ENCODE data around the gene ACAA1. TPM values are rescaled to one million over a fixed set of nuclear protein-coding genes. Genes with fewer than 3 reads are reported as not detected.
"Not testable (repeated sequence)": the region's sequence is repeated elsewhere in the genome, so short reads cannot be mapped to it uniquely, and the experiment has no call there.

Gene ACAA1
- total RNA-seq, 2 donors from 2014 or later, result 177 to 186 TPM

- intact Hi-C loops (cut with DNase I, micrococcal nuclease), result no loop called here
- ATAC-seq (no peak), DNase-seq (no peak)
Observed at GRCh38 chr3:38089163-38089562, 47.8 kb downstream of the ACAA1 start.

- intact Hi-C loops (cut with DNase I, micrococcal nuclease), result no loop called here
- ATAC-seq (no peak), DNase-seq (no peak)
Observed at GRCh38 chr3:38088126-38089078, 48.5 kb downstream of the ACAA1 start.

- DNase-seq; intact Hi-C loops (cut with DNase I, micrococcal nuclease): not testable (repeated sequence)
Observed at GRCh38 chr3:38087278-38087677, 49.6 kb downstream of the ACAA1 start.

GRCh38 chr3:38086496-38086895 lies 50.4 kb downstream of the ACAA1 start:
- DNase-seq, result no peak
- intact Hi-C loops (cut with DNase I, micrococcal nuclease), result no loop called here
- ATAC-seq, result no peak

More at GRCh38 chr3:38087278-38087677, 49.6 kb downstream of the ACAA1 start:
- ATAC-seq, result not testable (repeated sequence)

- no peak for ATAC-seq
- DNase-seq, result no peak
- intact Hi-C loops (cut with DNase I, micrococcal nuclease), result no loop called here
Observed at GRCh38 chr3:38085943-38086324, 51.0 kb downstream of the ACAA1 start.

- intact Hi-C loops (cut with DNase I, micrococcal nuclease), result no loop called here
- DNase-seq (no peak), ATAC-seq (no peak)
Observed at GRCh38 chr3:38085311-38085942, 51.5 kb downstream of the ACAA1 start.

GRCh38 chr3:38084334-38085310 lies 52.3 kb downstream of the ACAA1 start:
- no peak for ATAC-seq

GRCh38 chr3:38083871-38084333 lies 53.0 kb downstream of the ACAA1 start:
- ATAC-seq (no peak), DNase-seq (no peak)
- intact Hi-C loops (cut with DNase I, micrococcal nuclease), result no loop called here

More at GRCh38 chr3:38084334-38085310, 52.3 kb downstream of the ACAA1 start:
- DNase-seq, result no peak
- intact Hi-C loops (cut with DNase I, micrococcal nuclease), result no loop called here

GRCh38 chr3:38083254-38083653 lies 53.7 kb downstream of the ACAA1 start:
- DNase-seq; ATAC-seq; intact Hi-C loops (cut with DNase I, micrococcal nuclease): not testable (repeated sequence)

GRCh38 chr3:38082296-38082695 lies 54.6 kb downstream of the ACAA1 start:
- DNase-seq; intact Hi-C loops (cut with DNase I, micrococcal nuclease); ATAC-seq: not testable (repeated sequence)

- ATAC-seq; DNase-seq; intact Hi-C loops (cut with DNase I, micrococcal nuclease): not testable (repeated sequence)
Observed at GRCh38 chr3:38077073-38077472, 59.9 kb downstream of the ACAA1 start.

Other genes starting within 250 kb of the ACAA1 start
- gene VILL, start 146.3 kb downstream of the ACAA1 start, total RNA-seq, result 100 to 1,000 TPM; 174 to 184 TPM
- gene PLCD1, start 107.5 kb downstream of the ACAA1 start, total RNA-seq, result 100 to 1,000 TPM in 1 of 2 donors, 10 to 100 TPM in 1; 80.2 to 114 TPM
- gene DLEC1, start 97.9 kb downstream of the ACAA1 start, total RNA-seq, result 1 to 10 TPM; 1.5 to 2.1 TPM
- 10 to 100 TPM; 66.1 to 76.4 TPM for gene MYD88, start 1.5 kb upstream of the ACAA1 start, total RNA-seq
- gene OXSR1, start 28.4 kb upstream of the ACAA1 start, total RNA-seq, result 10 to 100 TPM; 42.5 to 42.8 TPM
- gene SLC22A13, start 128.7 kb upstream of the ACAA1 start, total RNA-seq, result under 1 TPM; 0.27 to 0.61 TPM
- gene SLC22A14, start 145.2 kb upstream of the ACAA1 start, total RNA-seq, result not detected
- 10 to 100 TPM; 18.0 to 19.2 TPM for gene XYLB, start 209.7 kb upstream of the ACAA1 start, total RNA-seq